Parathyroid adenoma (tissue), 2 donors: ENCODE data around the gene CAPZB.

Experiments used
- H2AFZ ChIP-seq: fragments of 300-600 bp; sonication (generic); one replicate; pipeline ENCODE4 v1.7.0; 2017; ENCODE audit warnings: antibody characterized with exemption, mild to moderate bottlenecking
- H3K27ac ChIP-seq: fragments of 300-600 bp; sonication (generic); one replicate; pipeline ENCODE4 v1.7.0; 2017
- H3K27me3 ChIP-seq: fragments of 300-600 bp; sonication (generic); one replicate; pipeline ENCODE4 v1.7.0; 2017; ENCODE audit warnings: low read length; ENCODE audit not compliant: control insufficient read depth, insufficient read depth
- H3K36me3 ChIP-seq: fragments of 300-600 bp; sonication (generic); one replicate; pipeline ENCODE4 v1.7.0; 2017; ENCODE audit warnings: low read length; ENCODE audit not compliant: control insufficient read depth, insufficient read depth
- H3K4me1 ChIP-seq: fragments of 300-600 bp; sonication (generic); one replicate; pipeline ENCODE4 v1.7.0; 2017; ENCODE audit warnings: control low read depth
- H3K4me2 ChIP-seq: fragments of 300-600 bp; sonication (generic); one replicate; pipeline ENCODE4 v1.7.0; 2017; ENCODE audit warnings: low read length
- H3K4me3 ChIP-seq: fragments of 300-600 bp; sonication (generic); one replicate; pipeline ENCODE4 v1.7.0; 2017; ENCODE audit warnings: low read depth, low read length
- H3K79me2 ChIP-seq: fragments of 300-600 bp; sonication (generic); one replicate; pipeline ENCODE4 v1.7.0; 2017; ENCODE audit warnings: control low read depth
- H3K9ac ChIP-seq: fragments of 300-600 bp; sonication (generic); one replicate; pipeline ENCODE4 v1.7.0; 2017; ENCODE audit warnings: mild to moderate bottlenecking
- H3K9me3 ChIP-seq: fragments of 300-600 bp; sonication (generic); one replicate; pipeline ENCODE4 v1.7.0; 2017; ENCODE audit warnings: low read length; ENCODE audit not compliant: control insufficient read depth
- TF ChIP-seq, protein P1 (sequence below): fragments of 300-600 bp; sonication (generic); IDR thresholded peaks from one replicate; pipeline ENCODE4 v1.7.0; 2017; ENCODE audit warnings: antibody characterized with exemption, mild to moderate bottlenecking
- donor health status: primary hyperparathyroidism.

The CAPZB gene

DNA sequence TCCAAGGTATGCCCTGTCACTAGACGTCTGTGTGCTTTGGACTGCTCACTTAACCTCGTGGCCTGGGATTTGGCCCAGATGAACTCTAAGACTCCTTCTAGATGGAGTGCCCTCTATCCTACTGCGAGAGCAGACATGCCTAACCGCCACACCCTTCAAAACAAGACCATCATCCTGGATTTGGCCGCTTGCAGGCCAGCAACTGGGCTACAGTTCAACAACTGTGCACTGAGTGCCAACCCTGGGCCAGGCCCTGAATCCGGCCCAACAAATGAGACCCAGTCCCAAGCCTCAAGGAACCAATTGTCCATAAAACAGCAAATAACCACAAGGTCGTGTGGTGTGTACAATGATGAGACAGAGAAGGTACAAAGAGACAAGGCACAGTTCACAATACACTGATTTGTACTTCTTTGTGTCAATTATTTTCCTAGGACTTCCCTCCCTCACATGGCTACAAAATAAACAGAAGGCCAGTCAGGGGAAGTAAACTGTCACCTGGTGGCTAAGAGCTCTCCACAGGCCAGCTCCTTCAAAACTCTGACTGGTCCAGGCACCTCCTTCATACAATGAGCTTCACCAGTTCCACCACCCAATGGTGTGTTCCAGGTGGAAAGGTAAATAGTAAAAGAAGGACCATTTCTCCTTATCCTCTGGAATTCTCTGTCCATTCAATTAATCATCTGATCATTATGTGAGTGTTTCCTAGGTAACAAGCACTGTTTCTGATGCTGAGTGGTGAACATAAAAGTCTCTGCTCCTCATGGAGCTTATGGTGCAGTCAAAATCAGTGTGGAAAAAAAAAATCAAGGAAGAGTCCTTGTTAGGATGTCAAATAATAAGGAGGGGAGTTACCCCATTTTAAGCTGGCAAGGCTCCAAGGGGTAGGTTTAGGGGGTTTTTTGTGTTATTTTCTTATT is 60.4 kb downstream of the CAPZB start:
- no peaks in the 10 kb centered on the region for H3K9me3 ChIP-seq
- H3K4me2 ChIP-seq: no peak overlapping the region
- TF ChIP-seq, protein P1, sequence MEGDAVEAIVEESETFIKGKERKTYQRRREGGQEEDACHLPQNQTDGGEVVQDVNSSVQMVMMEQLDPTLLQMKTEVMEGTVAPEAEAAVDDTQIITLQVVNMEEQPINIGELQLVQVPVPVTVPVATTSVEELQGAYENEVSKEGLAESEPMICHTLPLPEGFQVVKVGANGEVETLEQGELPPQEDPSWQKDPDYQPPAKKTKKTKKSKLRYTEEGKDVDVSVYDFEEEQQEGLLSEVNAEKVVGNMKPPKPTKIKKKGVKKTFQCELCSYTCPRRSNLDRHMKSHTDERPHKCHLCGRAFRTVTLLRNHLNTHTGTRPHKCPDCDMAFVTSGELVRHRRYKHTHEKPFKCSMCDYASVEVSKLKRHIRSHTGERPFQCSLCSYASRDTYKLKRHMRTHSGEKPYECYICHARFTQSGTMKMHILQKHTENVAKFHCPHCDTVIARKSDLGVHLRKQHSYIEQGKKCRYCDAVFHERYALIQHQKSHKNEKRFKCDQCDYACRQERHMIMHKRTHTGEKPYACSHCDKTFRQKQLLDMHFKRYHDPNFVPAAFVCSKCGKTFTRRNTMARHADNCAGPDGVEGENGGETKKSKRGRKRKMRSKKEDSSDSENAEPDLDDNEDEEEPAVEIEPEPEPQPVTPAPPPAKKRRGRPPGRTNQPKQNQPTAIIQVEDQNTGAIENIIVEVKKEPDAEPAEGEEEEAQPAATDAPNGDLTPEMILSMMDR: no peak
- no peak overlapping the region for H3K4me3 ChIP-seq
- H3K9ac ChIP-seq: no peak overlapping the region
- no peak overlapping the region for H3K27ac ChIP-seq
- no peaks in the 10 kb centered on the region for H3K27me3 ChIP-seq
- H2AFZ ChIP-seq: no peak overlapping the region
- H3K79me2 ChIP-seq: peaks cover 32% of the 10 kb centered on the region
- no peaks in the 10 kb centered on the region for H3K36me3 ChIP-seq
- peaks cover 11% of the 10 kb centered on the region for H3K4me1 ChIP-seq

DNA sequence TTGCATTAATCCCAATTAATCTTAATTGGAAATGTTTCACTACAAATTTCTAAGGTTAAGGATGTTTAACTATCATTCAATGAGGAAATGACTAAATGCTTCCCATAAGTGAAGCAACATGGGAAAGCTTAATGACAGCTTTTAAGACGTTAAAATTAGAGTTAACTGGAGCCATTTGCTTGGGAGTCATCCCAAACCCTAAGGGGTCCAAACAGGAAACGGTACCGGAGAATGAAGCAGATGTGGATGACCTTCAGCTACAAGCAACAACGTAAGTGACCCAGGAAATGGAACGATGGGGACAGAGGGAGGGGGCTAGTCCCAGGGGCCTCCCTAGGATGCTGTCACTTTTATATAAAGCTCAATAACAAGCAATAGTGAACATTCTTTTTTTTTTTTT is 62.2 kb downstream of the CAPZB start:
- peaks cover 11% of the 10 kb centered on the region for H3K4me1 ChIP-seq
- TF ChIP-seq, protein P1: no peak
- no peak overlapping the region for H2AFZ ChIP-seq
- H3K36me3 ChIP-seq: no peaks in the 10 kb centered on the region
- no peak overlapping the region for H3K4me3 ChIP-seq
- H3K9me3 ChIP-seq: no peaks in the 10 kb centered on the region
- no peak overlapping the region for H3K9ac ChIP-seq
- peak overlapping the region; percentile 36 for H3K27ac ChIP-seq
- H3K4me2 ChIP-seq: no peak overlapping the region
- H3K27me3 ChIP-seq: no peaks in the 10 kb centered on the region
- peaks cover 36% of the 10 kb centered on the region for H3K79me2 ChIP-seq

DNA sequence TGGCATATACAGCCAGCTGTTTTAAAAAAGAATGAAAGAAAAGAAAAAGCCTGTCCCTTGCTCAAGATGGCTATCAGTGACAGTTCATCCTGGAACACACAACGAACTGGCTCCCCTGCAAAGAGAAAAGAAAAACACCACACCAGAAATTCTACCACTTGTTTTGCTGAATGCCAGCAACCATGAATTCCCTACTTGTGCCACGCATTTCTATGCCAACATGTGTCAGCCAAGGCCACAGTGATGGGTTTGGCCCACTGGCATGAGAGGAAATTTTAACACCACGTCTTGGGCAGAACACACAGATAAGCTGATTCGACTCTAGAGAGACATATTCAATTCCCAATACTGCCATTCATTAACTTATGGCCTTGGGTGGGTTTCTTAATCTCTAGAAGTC is 64.0 kb downstream of the CAPZB start:
- H3K4me2 ChIP-seq: no peak overlapping the region
- H3K36me3 ChIP-seq: no peaks in the 10 kb centered on the region
- TF ChIP-seq, protein P1: no peak
- H3K9me3 ChIP-seq: no peaks in the 10 kb centered on the region
- no peak overlapping the region for H2AFZ ChIP-seq
- no peak overlapping the region for H3K27ac ChIP-seq
- no peak overlapping the region for H3K9ac ChIP-seq
- no peaks in the 10 kb centered on the region for H3K27me3 ChIP-seq
- peaks cover 8% of the 10 kb centered on the region for H3K4me1 ChIP-seq
- H3K79me2 ChIP-seq: peaks cover 25% of the 10 kb centered on the region
- no peak overlapping the region for H3K4me3 ChIP-seq

DNA sequence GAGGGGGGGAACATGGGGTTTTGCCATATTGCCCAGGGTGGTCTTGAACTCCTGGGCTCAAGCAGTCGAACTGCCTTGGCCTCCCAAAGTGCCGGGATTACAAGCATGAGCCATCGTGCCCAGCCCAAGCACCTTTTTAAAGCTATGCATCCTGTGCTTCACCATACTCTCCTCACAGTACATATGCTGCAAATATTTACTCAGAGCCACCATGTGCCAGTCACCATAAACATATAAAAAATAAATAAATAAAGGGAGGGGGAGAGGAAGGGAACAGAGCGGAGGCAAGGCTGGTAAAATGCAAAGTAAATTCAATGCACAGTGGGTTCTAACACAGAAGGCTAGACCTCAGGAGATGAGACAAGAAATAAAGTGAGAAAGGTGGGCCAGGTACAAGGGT is 64.7 kb downstream of the CAPZB start:
- Histone ChIP-seq H2AFZ (no peak overlapping the region), H3K4me2 (no peak overlapping the region), H3K9ac (no peak overlapping the region), H3K36me3 (no peaks in the 10 kb centered on the region), H3K9me3 (no peaks in the 10 kb centered on the region), H3K27me3 (no peaks in the 10 kb centered on the region), H3K79me2 (peaks cover 23% of the 10 kb centered on the region), H3K4me3 (no peak overlapping the region), H3K27ac (no peak overlapping the region), H3K4me1 (peaks cover 3% of the 10 kb centered on the region)
- TF ChIP-seq, protein P1: no peak

DNA sequence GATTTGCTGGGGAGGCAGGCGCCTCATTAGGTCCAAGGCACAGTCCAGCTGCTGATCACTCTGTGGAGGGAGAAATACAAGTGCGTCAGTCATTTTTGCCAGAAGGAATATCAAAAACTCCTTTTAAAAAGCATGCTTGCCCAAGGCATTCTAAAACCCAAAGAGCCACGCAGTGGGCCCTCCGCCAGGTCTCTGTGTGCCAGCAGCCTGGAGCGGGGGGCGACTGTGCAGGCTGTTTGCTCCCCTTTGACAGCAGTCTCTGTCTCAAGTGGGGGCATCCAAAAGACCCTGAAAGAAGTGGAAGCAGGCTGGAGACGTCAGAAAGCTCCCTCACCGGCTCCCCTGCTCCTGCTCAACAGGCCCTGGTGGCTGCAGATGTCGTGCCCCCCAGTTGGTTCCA is 65.6 kb downstream of the CAPZB start:
- H3K27ac ChIP-seq: no peak overlapping the region
- peaks cover 22% of the 10 kb centered on the region for H3K79me2 ChIP-seq
- no peaks in the 10 kb centered on the region for H3K27me3 ChIP-seq
- no peaks in the 10 kb centered on the region for H3K9me3 ChIP-seq
- no peak overlapping the region for H3K9ac ChIP-seq
- no peak overlapping the region for H3K4me3 ChIP-seq
- no peaks in the 10 kb centered on the region for H3K36me3 ChIP-seq
- TF ChIP-seq, protein P1: no peak
- H3K4me1 ChIP-seq: peaks cover 2% of the 10 kb centered on the region
- H3K4me2 ChIP-seq: no peak overlapping the region
- H2AFZ ChIP-seq: no peak overlapping the region
